ENCODE results near the gene SH3BP1.
"Not testable (repeated sequence)": the region's sequence is repeated elsewhere in the genome, so short reads cannot be mapped to it uniquely, and the experiment has no call there.

Gene SH3BP1

DNA sequence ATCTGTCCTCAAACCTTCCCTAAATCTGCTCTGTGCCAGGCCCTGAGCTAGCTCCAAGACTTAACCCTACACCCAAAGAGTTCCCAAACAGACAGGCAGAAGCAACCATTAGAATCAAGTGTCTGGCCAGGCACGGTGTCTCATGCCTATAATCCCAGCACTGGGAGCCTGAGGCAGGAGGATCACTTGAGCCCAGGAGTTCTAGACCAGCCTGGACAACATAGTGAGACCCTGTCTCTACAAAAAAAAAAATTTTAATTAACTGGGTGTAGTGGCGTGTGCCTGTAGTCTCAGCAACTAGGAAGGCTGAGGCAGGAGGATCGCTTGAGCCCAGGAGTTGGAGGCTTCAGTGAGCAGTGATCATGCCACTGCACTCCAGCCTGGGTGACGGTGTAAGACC is 17.1 kb downstream of the SH3BP1 start:
- DNase-seq (ENCODE audit: low read depth in 2 of 2, low spot score in 1 of 2), result not testable (repeated sequence)

DNA sequence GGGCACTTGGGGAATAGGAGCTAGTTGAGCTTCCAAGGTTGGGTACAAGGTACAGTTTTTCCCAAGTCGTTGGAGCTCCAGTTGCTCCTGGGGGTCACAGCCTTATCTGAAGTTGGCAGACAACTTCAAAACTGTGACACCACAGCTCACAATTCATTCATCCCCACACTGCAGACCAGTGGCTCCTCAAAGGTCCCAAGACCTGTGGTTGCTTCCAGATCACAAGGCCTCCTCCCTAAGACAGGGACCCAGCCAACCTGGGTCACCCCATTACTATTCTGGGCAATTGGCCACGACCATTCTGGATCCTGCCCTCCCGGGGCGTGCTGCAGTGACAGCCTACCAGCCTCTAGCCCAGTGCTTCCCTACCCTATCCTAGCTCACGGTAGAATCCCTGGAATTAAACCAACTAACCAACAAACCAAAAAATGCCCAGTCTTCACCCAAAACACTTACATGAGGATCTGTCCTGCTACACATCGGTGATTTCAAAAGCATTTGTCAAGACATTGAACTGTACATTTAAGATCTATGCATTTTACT is 18.2 kb downstream of the SH3BP1 start:
- DNase-seq (ENCODE audit: low read depth in 2 of 2, low spot score in 1 of 2), result no peak

DNA sequence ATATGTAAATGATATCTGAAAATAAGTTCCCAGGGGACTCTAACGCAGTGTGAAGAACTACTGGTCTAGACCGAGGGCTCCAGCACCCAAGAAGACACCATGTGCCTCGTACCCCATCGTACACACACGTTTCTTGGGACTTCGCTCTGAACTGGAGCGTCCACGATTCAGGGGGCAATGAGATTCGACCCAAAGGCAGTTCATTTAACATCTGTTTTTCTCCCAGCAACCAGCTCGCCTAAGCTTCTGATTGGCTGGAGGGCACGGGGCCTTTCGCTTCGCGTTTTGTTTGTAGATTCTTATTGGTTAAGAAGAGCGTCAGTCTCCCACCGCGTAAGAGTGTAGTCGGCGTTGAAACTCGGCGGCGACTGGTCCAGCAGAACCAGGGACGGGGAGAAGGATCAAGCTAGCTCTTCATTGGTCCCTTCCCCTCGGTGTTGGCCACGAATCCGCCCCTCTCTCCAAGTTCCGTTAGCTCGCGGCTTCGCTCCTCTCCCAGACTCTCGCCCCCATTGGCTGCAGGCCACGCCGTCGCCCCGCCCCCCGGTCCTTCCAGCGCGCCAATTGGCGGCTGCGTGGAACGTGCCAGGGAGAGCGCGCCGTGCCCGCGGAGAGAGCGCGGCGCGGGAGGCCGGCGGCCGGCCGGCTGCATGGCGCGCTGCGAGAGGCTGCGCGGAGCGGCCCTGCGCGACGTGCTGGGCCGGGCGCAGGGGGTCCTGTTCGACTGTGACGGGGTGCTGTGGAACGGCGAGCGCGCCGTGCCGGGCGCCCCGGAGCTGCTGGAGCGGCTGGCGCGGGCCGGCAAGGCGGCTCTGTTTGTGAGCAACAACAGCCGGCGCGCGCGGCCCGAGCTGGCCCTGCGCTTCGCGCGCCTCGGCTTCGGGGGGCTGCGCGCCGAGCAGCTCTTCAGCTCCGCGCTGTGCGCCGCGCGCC is 18.9 kb downstream of the SH3BP1 start, which contains the start of gene PDXP:
Gene PDXP, plus strand, starts transcription at position 591 of the 933 bp plus-strand sequence. Its CDS starts 60 bp downstream, at position 651.
- DNase-seq (ENCODE audit: low read depth in 2 of 2, low spot score in 1 of 2), result peak; percentile 91 to 96

- DNase-seq (ENCODE audit: low read depth in 2 of 2, low spot score in 1 of 2), result peak in 1 of 2 donors; percentile 18
These were observed 19.8 kb downstream of the SH3BP1 start for GRCh38 chr22:37659066-37659896.

DNA sequence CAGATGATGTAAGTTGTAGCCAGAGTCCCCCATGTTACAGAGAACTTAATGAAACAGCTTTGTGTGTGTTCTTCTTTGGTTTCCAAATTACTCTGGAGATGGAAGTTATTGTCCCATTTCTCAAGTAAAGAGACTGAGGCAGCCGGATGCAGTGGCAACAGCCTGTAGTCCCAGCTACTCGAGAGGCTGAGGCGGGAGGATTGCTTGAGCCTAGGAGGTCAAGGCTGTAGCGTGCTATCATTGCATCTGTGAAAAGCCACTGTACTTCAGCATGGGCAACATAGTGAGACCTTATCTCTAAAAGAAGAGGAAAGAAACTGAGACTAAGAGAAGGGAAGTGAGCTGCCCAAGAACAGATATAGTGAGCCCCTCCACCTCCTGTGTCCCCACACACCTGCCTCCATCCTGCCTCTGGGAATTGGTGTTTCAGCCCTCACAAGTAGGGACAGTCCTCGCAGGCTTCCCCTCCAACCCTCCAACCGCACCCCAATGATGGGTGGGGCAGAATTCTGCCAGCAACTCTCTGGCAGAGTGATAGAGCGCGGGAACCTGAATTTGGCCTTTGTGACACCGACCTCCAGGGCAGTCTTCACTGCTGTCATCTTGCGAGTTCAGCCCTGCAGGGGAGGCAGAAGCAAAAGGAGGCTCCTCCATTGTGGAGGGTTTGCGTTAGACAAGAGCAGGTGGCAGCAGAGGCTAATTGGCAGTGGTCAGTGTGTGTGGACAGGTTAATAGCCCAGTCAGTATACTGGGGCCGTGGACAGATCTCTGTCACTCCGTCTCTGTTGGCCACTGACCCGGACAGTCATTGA is 20.6 kb downstream of the SH3BP1 start:
- DNase-seq (ENCODE audit: low read depth in 2 of 2, low spot score in 1 of 2), result no peak

DNA sequence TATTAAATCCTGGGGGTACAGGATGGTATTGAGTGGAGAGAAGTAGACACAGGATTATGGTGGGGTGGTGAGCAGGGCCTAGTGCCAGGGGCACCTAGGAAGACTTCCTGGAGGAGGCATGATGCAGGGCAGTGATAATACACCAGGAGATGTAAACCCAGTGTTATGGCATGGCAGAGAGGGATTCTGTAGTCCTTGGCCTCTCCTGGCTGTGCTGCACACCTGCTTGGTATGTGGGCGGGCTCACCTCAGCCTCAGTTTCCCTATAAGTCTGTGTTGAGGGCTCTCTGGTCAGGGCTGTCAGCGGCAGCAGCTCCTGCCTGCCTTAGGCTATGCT is 21.2 kb downstream of the SH3BP1 start:
- no peak for DNase-seq (ENCODE audit: low read depth in 2 of 2, low spot score in 1 of 2)

DNA sequence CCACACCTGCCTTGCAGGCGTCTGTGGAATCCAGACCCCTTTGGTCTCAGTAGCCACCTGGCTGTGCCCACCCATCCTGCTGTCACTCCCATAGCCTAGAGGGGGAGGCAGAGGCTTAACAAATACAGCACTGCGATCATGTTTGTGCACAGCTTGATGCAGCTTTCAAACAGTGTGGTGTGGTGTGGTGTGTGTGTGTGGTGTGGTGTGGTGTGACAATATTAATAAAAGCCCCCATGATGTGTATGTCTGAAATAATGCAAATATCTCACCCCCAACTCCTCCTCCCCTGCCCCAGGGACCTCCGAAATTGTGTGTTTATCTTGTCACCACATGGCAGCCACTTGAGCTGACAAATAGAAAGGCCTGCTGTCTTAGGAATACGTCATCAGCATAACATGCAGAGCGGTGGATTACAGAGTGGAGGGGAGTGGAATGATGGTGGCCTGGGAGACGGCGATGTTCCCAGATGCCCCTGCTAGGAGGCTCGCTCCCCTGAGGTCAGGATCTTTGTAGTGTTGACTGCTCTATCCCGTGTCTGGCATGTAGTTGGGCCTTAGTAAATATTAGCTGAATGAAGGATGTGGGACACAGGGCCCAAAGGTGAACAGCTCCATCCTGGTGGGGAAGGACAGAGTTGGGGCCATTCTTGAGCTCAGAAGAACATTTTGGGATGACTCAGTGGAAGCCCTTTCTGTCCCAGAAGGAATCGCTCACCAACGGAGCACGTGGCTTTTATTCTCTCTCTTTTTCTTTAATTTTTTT is 21.9 kb downstream of the SH3BP1 start:
- no peak for DNase-seq (ENCODE audit: low read depth in 2 of 2, low spot score in 1 of 2)

DNA sequence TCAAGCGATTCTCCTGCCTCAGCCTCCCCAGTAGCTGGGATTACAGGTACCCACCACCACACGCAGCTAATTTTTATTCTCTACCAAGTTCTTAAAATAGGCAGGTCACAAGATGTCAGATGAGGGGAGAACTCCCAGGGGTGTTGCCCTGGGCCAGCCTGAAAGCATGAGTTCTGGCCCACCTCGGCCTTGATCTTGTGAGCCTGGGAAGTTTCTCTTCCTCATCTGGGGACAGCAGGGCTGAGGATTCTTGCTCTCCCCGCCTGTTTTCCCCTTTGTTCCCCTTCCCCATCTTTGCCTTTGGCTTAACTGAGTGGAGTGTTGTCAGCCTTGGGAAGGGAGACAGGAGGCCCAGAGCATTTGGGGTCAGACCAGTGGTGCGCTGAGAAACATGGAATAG is 22.6 kb downstream of the SH3BP1 start:
- no peak for DNase-seq (ENCODE audit: low read depth in 2 of 2, low spot score in 1 of 2)

DNA sequence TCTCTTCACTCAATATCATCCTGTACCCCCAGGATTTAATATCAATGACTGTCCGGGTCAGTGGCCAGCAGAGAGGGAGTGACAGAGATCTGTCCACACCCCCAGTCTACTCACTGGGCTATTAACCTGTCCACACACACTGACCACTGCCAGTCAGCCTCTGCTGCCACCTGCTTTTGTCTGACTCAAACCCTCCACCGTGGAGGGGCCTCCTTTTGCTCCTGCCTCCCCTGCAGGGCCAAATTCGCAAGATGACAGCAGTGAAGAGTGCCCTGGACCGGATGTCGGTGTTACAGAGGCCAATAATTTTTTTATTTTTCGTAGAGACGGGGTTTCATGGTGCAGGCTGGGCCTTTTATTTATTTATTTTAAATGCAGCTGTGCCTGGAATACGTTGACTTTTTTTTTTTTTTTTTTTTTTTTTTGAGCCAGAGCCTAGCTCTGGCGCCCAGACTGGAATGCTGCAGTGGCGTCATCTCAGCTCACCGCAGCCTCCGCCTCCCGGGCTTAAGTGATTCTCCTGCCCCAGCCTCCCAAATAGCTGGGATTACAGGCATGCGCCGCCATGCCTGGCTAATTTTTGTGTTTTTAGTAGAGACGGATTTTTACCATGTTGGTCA is 24.2 kb downstream of the SH3BP1 start:
- DNase-seq (ENCODE audit: low read depth in 2 of 2, low spot score in 1 of 2), result no peak

GRCh38 chr22:37664249-37665101 is 25.0 kb downstream of the SH3BP1 start:
- no peak for DNase-seq (ENCODE audit: low read depth in 2 of 2, low spot score in 1 of 2)

- no peak for DNase-seq (ENCODE audit: low read depth in 2 of 2, low spot score in 1 of 2)
These were observed 26.0 kb downstream of the SH3BP1 start for GRCh38 chr22:37665487-37665886.

DNA sequence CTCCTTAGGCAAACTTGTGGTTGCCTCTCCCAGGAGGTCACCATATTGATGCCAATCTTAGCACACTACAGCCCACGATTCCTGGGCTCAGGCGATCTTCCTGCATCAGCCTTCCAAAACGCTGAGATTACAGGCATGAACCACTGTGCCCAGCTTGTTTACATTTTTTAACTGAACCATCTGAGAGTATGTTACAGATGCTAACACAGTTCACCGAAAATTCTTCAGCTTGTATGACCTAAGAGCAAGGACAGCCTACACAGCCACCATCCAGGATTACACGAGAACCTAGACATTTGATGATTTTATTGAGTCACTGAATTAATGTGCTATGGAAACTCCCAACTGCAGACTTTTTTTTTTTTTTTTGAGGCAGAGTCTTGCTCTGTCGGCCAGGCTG is 30.1 kb downstream of the SH3BP1 start:
- DNase-seq (ENCODE audit: low read depth in 2 of 2, low spot score in 1 of 2), result no peak

- no peak for DNase-seq (ENCODE audit: low read depth in 2 of 2, low spot score in 1 of 2)
These were observed 32.9 kb downstream of the SH3BP1 start for GRCh38 chr22:37672206-37672919.

GRCh38 chr22:37672920-37673455 is 33.5 kb downstream of the SH3BP1 start:
- no peak for DNase-seq (ENCODE audit: low read depth in 2 of 2, low spot score in 1 of 2)

GRCh38 chr22:37674248-37674647 is 34.8 kb downstream of the SH3BP1 start:
- no peak for DNase-seq (ENCODE audit: low read depth in 2 of 2, low spot score in 1 of 2)

DNA sequence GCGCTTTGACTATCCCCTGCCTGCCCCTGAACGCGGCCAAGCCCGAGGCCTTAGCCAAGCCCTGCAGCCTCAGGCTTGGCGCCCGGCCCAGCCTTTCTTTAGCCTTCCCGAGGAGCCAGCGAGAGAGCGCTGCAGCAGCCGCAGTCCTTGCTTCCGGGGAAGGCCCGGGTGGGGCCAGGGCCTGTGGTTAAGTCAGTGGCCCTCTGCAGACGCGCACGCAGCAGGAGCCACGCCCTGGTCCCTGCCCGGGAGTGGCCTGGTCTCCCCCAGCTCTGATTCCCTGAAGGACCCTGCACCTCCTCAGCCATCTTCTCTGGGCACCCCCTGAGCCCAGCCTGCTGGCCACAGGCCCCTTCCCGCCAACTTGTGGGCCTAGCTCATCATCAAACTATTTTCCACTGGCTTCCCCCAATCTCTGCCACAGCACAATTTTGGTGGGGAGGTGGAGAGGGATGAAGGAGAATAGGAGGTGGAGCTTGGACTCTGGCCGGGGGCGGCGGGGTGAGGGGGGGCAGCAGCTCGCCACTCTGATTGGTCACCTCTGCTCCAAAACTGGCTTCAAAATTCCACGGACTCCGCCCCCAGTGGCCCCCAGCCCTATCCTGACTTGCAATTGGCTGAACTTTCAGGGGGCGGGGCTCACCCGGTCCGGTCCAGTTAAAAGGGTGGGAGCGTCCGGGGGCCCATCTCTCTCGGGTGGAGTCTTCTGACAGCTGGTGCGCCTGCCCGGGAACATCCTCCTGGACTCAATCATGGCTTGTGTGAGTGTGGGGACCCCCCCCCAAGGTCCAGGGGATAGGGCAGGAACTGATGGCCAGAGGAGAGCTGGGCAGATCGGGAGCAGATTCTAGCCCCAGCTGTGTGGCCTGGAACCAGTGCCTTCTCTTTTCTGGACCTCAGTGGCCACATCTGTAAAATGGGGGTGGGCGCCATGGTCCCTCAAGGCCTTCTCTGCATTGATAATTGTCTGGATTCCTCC is 35.8 kb downstream of the SH3BP1 start, which contains the start of gene LGALS1:
Gene LGALS1, plus strand, starts transcription at position 686 of the 979 bp plus-strand sequence. Its CDS starts 67 bp downstream, at position 753.
- peak in 1 of 2 donors; percentile 34 for DNase-seq (ENCODE audit: low read depth in 2 of 2, low spot score in 1 of 2)
